GM10266 (cell line): Measurements from ENCODE around the gene CRACR2B.

Experiments used
- DNase-seq: peaks from one replicate; pipeline ENCODE4 v3.0.0; 2012; ENCODE audit errors: extremely low spot score
- TF ChIP-seq, protein P1 (sequence below): IDR thresholded peaks from 2 replicates; pipeline ENCODE4 v1.5.1; 2012; ENCODE audit warnings: mild to moderate bottlenecking, low read depth; ENCODE audit not compliant: control insufficient read depth, insufficient read depth; ENCODE audit errors: missing control alignments

The CRACR2B gene

DNA sequence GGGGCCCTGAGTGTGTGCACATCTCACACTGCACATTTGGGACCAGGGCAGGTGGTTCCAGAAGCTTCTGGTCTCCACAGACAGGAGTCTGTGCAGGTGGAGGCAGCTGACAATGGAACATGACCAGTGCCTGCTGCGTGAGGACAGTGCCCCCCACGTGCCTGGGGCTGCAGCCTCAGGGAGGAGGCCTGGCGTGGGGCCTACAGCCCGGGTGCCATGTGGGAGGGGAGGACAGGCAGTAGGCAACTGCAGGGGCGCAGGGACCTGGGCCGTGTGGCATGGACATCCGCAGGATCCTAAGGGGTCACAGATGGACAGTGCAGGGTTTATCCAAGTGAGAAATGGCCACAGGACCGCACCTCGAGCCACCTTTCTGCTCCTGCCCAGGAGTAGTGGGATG lies 43.8 kb downstream of the CRACR2B start:
- DNase-seq: no peak
- TF ChIP-seq, protein P1, sequence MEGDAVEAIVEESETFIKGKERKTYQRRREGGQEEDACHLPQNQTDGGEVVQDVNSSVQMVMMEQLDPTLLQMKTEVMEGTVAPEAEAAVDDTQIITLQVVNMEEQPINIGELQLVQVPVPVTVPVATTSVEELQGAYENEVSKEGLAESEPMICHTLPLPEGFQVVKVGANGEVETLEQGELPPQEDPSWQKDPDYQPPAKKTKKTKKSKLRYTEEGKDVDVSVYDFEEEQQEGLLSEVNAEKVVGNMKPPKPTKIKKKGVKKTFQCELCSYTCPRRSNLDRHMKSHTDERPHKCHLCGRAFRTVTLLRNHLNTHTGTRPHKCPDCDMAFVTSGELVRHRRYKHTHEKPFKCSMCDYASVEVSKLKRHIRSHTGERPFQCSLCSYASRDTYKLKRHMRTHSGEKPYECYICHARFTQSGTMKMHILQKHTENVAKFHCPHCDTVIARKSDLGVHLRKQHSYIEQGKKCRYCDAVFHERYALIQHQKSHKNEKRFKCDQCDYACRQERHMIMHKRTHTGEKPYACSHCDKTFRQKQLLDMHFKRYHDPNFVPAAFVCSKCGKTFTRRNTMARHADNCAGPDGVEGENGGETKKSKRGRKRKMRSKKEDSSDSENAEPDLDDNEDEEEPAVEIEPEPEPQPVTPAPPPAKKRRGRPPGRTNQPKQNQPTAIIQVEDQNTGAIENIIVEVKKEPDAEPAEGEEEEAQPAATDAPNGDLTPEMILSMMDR: no peak

DNA sequence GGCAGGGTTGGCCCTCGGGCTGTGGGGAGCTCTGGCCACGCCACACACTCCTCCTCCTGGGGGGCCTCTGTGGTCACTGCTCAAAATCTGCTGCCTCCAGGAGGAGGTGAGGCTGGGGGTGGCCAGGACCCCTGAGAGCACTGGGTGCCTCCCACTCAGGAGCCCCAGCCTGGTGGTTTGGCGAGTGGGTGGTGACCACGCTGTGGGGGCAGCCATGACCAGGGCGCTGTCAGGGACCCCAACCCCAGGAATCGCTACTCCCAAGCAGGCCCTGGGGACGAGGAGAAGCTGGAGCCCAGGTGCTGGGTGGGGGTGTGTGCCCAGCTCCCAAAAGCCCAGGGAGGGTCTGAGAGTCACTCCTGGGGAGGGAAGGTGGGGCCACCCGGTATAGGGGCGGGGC lies 45.1 kb downstream of the CRACR2B start:
- DNase-seq: no peak
- TF ChIP-seq, protein P1: no peak

DNA sequence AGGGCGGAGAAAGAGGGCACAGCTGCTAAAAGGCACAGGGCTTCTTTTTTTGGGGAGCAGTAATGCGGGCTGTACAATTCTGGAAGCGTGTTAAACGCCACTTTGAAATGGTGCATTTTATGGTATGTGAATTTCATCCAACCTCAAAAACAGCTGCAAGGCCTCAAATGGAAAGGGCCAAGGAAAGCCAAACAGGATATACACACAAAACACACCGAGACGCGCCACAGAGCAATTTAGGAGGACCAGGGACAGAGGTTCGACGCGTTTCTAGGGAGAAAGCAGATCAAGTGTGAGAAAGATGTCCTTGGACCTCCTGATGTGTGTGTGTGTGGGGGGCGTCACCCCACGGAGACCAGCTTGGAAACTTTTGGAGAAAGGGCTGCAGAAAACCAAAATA lies 46.0 kb downstream of the CRACR2B start:
- no peak for DNase-seq
- TF ChIP-seq, protein P1: no peak

GRCh38 chr11:875203-875602 lies 47.5 kb downstream of the CRACR2B start:
- TF ChIP-seq, protein P1: no peak
- DNase-seq: no peak

DNA sequence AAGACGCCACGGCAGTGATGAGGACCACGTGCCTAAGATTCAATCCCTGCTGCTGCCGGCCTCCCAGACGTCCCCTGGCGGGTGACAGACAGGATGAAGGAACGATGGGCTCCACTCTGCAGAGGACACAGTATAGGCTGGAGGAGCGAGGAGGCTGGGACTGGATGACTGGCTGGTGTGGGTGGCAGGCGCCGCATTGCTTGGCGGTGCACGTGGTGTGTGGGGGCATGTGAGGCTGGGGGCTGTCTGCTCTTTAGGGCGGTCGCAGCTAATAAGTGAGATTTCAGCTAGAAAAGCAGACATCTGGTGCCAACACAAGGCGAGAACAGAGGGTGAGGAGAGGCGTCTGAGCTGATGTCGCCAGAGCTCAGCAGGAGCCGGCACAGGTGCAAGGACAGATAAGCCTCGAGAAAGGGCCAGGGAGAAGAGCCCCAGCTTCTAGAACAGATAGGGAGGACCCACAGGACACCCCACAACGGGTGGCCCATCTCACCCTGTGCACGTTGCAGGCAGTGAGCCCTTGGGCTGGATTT lies 48.1 kb downstream of the CRACR2B start:
- no peak for DNase-seq

DNA sequence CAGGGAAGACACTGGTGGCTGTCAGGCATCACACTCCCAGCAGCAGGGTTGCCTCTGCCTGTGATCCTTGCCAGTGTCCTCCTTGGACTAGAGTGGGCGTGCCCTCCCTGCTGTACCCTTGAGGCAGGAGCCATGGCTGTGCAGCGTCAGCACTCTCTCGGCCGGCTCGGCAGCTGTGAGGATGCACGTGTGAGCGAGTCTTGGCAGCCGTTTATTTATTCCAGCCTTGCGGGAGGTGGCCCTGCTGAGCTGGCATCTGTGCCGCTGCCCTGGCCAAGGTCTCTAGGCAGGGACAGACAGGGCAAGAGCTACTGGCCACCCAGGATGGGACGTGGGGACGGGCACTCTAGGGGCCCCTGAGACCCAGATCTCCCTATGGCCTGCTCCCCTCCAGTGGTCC lies 48.8 kb downstream of the CRACR2B start:
- TF ChIP-seq, protein P1: no peak
- DNase-seq: no peak

More for the DNA sequence above, 48.1 kb downstream of the CRACR2B start:
- TF ChIP-seq, protein P1: no peak

DNA sequence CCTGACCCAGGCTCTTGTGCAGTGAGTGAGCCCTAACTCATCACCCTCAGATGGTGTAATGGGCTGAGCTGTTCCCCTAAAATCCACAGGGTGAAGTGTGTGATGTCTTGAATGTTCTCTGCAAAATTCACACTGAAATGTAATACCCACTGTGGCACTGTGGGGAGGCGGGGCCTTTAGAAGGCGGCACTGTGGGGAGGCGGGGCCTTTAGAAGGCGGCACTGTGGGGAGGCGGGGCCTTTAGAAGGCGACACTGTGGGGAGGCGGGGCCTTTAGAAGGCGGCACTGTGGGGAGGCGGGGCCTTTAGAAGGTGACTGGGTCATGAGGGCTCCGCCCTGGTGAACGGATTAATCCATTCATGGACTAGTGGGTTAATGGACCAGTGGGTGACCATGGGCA lies 49.8 kb downstream of the CRACR2B start:
- TF ChIP-seq, protein P1: no peak
- no peak for DNase-seq
